GM12875 (cell line): ENCODE measurements around the gene SGCG.

Experiments
- H3K4me3 ChIP-seq: one replicate; pipeline ENCODE4 v1.5.1; 2011; ENCODE audit warnings: low read depth, low read length, control low read depth
- TF ChIP-seq, protein P1 (sequence below): IDR thresholded peaks from 2 replicates; pipeline ENCODE4 v1.5.1; 2011; ENCODE audit warnings: low read depth, mild to moderate bottlenecking, control low read depth, inconsistent platforms, low read length, moderate library complexity, borderline replicate concordance; ENCODE audit not compliant: insufficient read depth

Gene SGCG

DNA sequence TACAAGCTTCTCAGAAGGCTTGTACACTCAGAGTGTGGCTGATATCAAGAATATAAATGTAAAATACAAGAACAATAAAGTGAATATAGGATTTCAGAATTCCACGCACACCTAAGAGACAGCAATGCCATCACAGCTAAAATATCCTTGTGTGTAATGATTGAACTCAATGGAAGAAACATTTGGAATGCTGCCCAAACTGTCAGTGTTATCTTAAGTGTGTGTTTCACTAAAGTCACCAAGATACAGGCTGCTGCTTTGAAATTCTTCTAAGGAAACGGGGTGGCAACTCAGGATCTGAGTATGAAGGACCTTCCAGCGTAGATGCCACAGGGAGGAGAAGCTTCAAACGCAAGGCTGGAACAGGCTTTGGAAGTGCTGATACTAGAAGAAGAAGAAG is 86.8 kb downstream of the SGCG start:
- H3K4me3 ChIP-seq = no peak overlapping the region
- TF ChIP-seq, protein P1, sequence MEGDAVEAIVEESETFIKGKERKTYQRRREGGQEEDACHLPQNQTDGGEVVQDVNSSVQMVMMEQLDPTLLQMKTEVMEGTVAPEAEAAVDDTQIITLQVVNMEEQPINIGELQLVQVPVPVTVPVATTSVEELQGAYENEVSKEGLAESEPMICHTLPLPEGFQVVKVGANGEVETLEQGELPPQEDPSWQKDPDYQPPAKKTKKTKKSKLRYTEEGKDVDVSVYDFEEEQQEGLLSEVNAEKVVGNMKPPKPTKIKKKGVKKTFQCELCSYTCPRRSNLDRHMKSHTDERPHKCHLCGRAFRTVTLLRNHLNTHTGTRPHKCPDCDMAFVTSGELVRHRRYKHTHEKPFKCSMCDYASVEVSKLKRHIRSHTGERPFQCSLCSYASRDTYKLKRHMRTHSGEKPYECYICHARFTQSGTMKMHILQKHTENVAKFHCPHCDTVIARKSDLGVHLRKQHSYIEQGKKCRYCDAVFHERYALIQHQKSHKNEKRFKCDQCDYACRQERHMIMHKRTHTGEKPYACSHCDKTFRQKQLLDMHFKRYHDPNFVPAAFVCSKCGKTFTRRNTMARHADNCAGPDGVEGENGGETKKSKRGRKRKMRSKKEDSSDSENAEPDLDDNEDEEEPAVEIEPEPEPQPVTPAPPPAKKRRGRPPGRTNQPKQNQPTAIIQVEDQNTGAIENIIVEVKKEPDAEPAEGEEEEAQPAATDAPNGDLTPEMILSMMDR = no peak

DNA sequence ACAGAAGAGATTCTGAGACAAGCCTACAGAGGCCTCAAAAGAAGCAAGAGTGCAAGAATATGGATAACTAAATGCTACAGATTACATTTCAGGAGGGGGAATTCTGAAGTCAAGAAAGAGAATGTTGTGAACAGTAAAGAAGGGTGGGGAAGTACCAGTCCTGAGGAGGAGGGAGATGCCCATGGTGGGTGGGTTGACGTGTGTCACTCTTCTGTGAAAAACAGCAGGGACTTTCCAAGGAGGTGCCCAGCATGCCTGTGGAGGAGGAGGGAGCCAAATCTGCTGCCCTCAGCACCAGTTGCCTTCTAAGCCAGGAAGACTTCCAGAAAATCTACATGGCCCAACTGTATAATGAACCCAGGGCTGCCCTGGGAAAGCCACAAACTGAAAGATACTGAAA is 87.7 kb downstream of the SGCG start:
- no peak overlapping the region for H3K4me3 ChIP-seq
- TF ChIP-seq, protein P1 = no peak

DNA sequence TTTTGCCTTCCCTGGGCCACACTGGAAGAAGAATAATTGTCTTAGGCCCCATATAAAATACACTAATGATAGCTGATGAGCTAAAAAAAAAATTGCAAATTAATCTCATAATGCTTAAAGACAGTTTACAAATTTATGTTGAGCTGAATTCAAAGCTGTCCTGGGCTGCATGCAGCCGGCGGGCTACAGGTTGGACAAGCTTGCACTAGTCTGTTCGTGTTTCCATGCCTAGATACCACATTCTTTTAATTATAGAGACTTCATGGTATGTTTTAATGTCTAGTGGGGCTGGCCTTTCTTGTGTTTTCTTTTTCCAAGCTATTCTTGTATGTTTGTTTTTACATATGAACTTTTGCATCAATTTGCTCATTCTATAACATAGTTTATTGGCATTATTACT is 90.6 kb downstream of the SGCG start:
- TF ChIP-seq, protein P1 = no peak
- H3K4me3 ChIP-seq = no peak overlapping the region

DNA sequence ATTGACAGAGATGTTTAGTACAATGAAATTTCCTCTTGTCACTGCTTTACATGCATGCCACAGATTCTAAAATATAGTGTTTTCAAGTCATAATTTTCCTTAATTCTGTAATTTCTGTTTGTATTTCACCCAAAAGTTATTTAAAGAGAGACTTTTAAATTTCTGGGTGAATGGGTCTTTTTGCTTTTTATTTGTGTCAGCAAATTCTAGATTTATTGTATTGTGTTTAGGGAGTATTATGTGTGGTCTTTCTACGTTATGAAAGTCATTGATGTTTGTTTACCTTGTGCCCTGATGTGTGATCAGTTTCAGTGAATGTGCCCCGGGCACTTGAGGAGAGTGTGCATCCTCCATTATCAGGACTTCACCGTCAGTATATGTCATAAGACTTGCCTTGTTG is 92.7 kb downstream of the SGCG start:
- TF ChIP-seq, protein P1 = no peak
- H3K4me3 ChIP-seq = no peak overlapping the region

DNA sequence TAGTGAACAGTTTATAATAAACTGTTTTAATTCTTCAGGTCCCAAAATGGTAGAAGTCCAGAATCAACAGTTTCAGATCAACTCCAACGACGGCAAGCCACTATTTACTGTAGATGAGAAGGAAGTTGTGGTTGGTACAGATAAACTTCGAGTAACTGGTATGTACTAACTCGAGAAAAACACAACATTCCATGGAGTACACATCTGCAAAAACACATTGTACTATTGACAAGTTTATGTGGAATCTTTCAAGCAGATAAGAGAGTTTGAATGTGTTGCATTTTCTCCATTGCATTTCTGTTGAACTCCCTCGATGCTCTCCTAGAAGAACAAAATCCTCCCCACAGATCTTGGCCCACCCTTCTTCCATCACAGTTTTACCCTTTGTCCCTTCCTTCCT is 98.5 kb downstream of the SGCG start:
- H3K4me3 ChIP-seq = no peak overlapping the region
- TF ChIP-seq, protein P1 = no peak

DNA sequence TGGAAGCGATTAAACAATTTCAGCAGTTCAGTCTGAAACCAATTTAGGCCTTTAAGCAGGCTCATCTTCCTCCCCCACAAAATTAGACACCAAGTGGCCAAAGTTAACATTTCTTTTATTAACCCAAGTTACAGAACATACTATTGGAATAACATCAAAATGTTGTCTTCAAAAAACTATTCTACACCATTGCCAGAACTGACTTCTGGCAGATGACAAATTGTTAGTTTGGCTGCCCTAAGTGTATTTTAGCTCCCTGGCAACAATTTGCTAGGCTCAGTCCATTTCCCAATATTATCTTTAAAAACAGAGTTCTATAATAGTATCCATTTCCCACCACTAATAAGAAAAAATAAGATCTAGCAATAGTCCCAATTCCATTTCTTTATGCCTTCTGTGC is 107.8 kb downstream of the SGCG start:
- TF ChIP-seq, protein P1 = no peak

DNA sequence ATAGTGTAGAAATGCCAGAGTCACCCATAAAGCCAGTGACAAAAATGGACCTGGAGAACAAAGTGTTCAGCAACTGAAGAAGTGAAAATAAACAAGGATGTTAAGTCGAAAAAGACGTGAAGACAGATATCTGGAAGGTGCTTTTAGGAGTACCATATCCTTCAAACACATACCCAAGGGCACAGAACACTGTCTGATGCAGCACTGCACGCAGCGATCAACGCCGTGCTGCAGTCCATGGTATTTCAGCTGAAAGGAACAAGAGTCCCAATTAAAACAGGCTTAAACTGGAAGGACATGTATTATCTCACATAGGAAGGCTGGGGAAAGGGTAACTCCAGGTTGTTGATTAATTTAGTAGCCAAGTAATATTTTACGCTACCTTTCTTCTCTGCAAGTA is 108.2 kb downstream of the SGCG start:
- TF ChIP-seq, protein P1 = no peak
- H3K4me3 ChIP-seq = no peak overlapping the region

More for the DNA sequence above, 107.8 kb downstream of the SGCG start:
- no peak overlapping the region for H3K4me3 ChIP-seq
